IMR-90 (cell line): Measurements from ENCODE around the gene SYNPO2. TPM values are rescaled to one million over a fixed set of nuclear protein-coding genes. Genes with fewer than 3 reads are reported as not detected.

Source experiments
- ATAC-seq: fragments of 200-7000 bp; cut with Tn5 transposase; 2 replicates; pipeline ENCODE4 v1.9.1; 2020; ENCODE audit warnings: low read depth, mild to moderate bottlenecking, moderate library complexity
- BruUV-seq: library from RNA; stranded (reverse); fragments of 400-500 nt; replicated peaks from 2 replicates; lab custom pipeline; 2021; lab: Mats Ljungman, UMichigan
- CTCF ChIA-PET: fragments of 300-600 bp; formaldehyde crosslinking; extraction: SDS; loops from one replicate; lab custom pipeline; 2021; ENCODE audit warnings: antibody characterized with exemption; lab: Yijun Ruan, JAX
- POLR2A ChIA-PET: fragments of 300-600 bp; sonication (Branson Sonifier 250); formaldehyde crosslinking; loops from one replicate; lab custom pipeline; 2022; ENCODE audit warnings: antibody characterized with exemption; ENCODE audit not compliant: unreplicated experiment; lab: Charles Lee
- DNase-seq: peaks from one replicate; pipeline ENCODE4 v3.0.0; 2013
- H2AFZ ChIP-seq: replicated peaks from 2 replicates; pipeline ENCODE3; 2013; ENCODE audit warnings: low read length, mild to moderate bottlenecking; ENCODE audit not compliant: poor library complexity
- H2AK5ac ChIP-seq: 2 replicates; pipeline ENCODE4 v1.6.1; 2013; ENCODE audit warnings: low read depth, low read length, inconsistent platforms
- H2AK9ac ChIP-seq: replicated peaks from 2 replicates; pipeline ENCODE3; 2013; ENCODE audit warnings: mild to moderate bottlenecking, low read depth, low read length, moderate library complexity; ENCODE audit not compliant: poor library complexity
- H2BK120ac ChIP-seq: 2 replicates; pipeline ENCODE4 v1.6.1; 2013; ENCODE audit warnings: low read depth, low read length, inconsistent platforms
- H2BK15ac ChIP-seq: 3 replicates; pipeline ENCODE4 v1.6.1; 2013; ENCODE audit warnings: low read depth, low read length, inconsistent platforms
- H2BK20ac ChIP-seq: 2 replicates; pipeline ENCODE4 v1.6.1; 2013; ENCODE audit warnings: low read depth, mild to moderate bottlenecking, inconsistent platforms, low read length, moderate library complexity
- H2BK5ac ChIP-seq: 2 replicates; pipeline ENCODE4 v1.6.1; 2013; ENCODE audit warnings: mild to moderate bottlenecking, low read depth, low read length, inconsistent platforms; ENCODE audit not compliant: poor library complexity, severe bottlenecking
- H3K14ac ChIP-seq: replicated peaks from 2 replicates; pipeline ENCODE4 v1.6.1; 2013; ENCODE audit warnings: low read depth, low read length, inconsistent platforms
- H3K18ac ChIP-seq: 2 replicates; pipeline ENCODE4 v1.6.1; 2013; ENCODE audit warnings: low read depth, low read length, control low read depth
- H3K23ac ChIP-seq: 2 replicates; pipeline ENCODE4 v1.6.1; 2013; ENCODE audit warnings: low read depth, low read length, inconsistent platforms
- H3K27ac ChIP-seq: 2 replicates; pipeline ENCODE4 v1.5.1; 2013; ENCODE audit warnings: mild to moderate bottlenecking, control low read depth, low read length; ENCODE audit not compliant: insufficient read depth
- H3K27me3 ChIP-seq: 2 replicates; pipeline ENCODE4 v1.6.1; 2013; ENCODE audit warnings: low read length; ENCODE audit not compliant: control insufficient read depth, insufficient read depth
- H3K36me3 ChIP-seq: 2 replicates; pipeline ENCODE4 v1.6.1; 2013; ENCODE audit warnings: low read length, mixed read lengths; ENCODE audit not compliant: control insufficient read depth, insufficient read depth
- H3K4ac ChIP-seq: 2 replicates; pipeline ENCODE4 v1.6.1; 2013; ENCODE audit warnings: low read depth, low read length, inconsistent platforms
- H3K4me1 ChIP-seq: 2 replicates; pipeline ENCODE4 v1.6.1; 2013; ENCODE audit warnings: low read length, mixed read lengths; ENCODE audit not compliant: control insufficient read depth, insufficient read depth
- H3K4me2 ChIP-seq: 2 replicates; pipeline ENCODE4 v1.6.1; 2013; ENCODE audit warnings: low read depth, mild to moderate bottlenecking, control low read depth, low read length, moderate library complexity
- H3K4me3 ChIP-seq: 2 replicates; pipeline ENCODE4 v1.5.1; 2013; ENCODE audit warnings: low read depth, mild to moderate bottlenecking, control low read depth, low read length, moderate library complexity; ENCODE audit not compliant: insufficient read depth
- H3K56ac ChIP-seq: 2 replicates; pipeline ENCODE4 v1.6.1; 2013; ENCODE audit warnings: low read length, inconsistent platforms; ENCODE audit not compliant: insufficient read depth; ENCODE audit errors: extremely low read depth
- H3K79me1 ChIP-seq, 2 experiments: 2 replicates each; pipeline ENCODE4 v1.6.1; 2013; ENCODE audit warnings: low read length in 2 of 2, inconsistent platforms in 1 of 2, low read depth in 1 of 2
- H3K9ac ChIP-seq: 2 replicates; pipeline ENCODE4 v1.6.1; 2013; ENCODE audit warnings: low read depth, low read length, control low read depth
- H3K9me1 ChIP-seq: 2 replicates; pipeline ENCODE4 v1.6.1; 2013; ENCODE audit warnings: low read length, inconsistent platforms; ENCODE audit not compliant: insufficient read depth
- H3K9me3 ChIP-seq: 2 replicates; pipeline ENCODE4 v1.6.1; 2013; ENCODE audit warnings: low read length; ENCODE audit not compliant: control insufficient read depth, insufficient read depth
- H4K20me1 ChIP-seq: 2 replicates; pipeline ENCODE4 v1.6.1; 2013; ENCODE audit warnings: low read length, inconsistent platforms; ENCODE audit not compliant: insufficient read depth
- H4K5ac ChIP-seq: 2 replicates; pipeline ENCODE4 v1.6.1; 2013; ENCODE audit warnings: mild to moderate bottlenecking, low read depth, low read length, control low read depth
- H4K8ac ChIP-seq, 2 experiments: 2 replicates each; pipeline ENCODE4 v1.6.1; 2013; ENCODE audit warnings: low read depth in 2 of 2, low read length in 2 of 2, control low read depth in 1 of 2, inconsistent platforms in 1 of 2
- H4K91ac ChIP-seq: 2 replicates; pipeline ENCODE4 v1.6.1; 2013; ENCODE audit warnings: low read depth, low read length, inconsistent platforms; ENCODE audit not compliant: insufficient read depth
- BHLHE40 ChIP-seq: fragments of 150-350 bp; IDR thresholded peaks from 2 replicates; pipeline ENCODE4 v1.6.1; 2016; ENCODE audit warnings: mild to moderate bottlenecking, low read depth, low read length
- CEBPB ChIP-seq: IDR thresholded peaks from 2 replicates; pipeline ENCODE4 v1.6.1; 2012; ENCODE audit warnings: low read depth, low read length, improper control_type of control experiment
- WGBS, 2 experiments: methylation state at CpG; one replicate each; pipeline versions ENCODE4 v1.1.5 to v1.1.7; 2013; ENCODE audit warnings: missing lambda C conversion rate in 2 of 2; ENCODE audit not compliant: insufficient read length in 1 of 2; ENCODE audit errors: extremely low coverage in 2 of 2; 5-methylcytosine and 5-hydroxymethylcytosine counted together
- dilution Hi-C: fragments of 300-500 bp; cut with HindIII; formaldehyde crosslinking; loops from one replicate; pipeline ENCODE4 v1.14.3; 2018; ENCODE audit warnings: low sequenced_read_pairs; ENCODE audit not compliant: unreplicated experiment
- in situ Hi-C: fragments of 300-500 bp; cut with MboI; formaldehyde crosslinking; loops from 3 replicates; pipeline ENCODE4 v1.14.3; 2019; ENCODE audit warnings: low sequenced_read_pairs, inconsistent platforms, mixed read lengths
- intact Hi-C: fragments of 100-400 bp; cut with micrococcal nuclease; formaldehyde crosslinking; loops from 2 replicates; pipeline ENCODE4 v1.10.0; 2022
- polyA plus RNA-seq, 3 experiments: library from polyadenylated mRNA; depleted of rRNA; stranded (reverse); fragments of >200 nt; gene quantifications; 2 replicates each; pipeline ENCODE4 v1.2.3, GENCODE V29; 2012; ENCODE audit warnings: low replicate concordance in 1 of 3
- total RNA-seq: library from RNA; depleted of rRNA; stranded (reverse); fragments of >200 nt; gene quantifications from 2 replicates; pipeline ENCODE4 v1.2.3, GENCODE V29; 2012

The SYNPO2 gene
- total and polyA plus RNA-seq, 2 of the 4 experiments (the other 2 are of a cell fraction): 0.99 to 1.8 TPM

DNA sequence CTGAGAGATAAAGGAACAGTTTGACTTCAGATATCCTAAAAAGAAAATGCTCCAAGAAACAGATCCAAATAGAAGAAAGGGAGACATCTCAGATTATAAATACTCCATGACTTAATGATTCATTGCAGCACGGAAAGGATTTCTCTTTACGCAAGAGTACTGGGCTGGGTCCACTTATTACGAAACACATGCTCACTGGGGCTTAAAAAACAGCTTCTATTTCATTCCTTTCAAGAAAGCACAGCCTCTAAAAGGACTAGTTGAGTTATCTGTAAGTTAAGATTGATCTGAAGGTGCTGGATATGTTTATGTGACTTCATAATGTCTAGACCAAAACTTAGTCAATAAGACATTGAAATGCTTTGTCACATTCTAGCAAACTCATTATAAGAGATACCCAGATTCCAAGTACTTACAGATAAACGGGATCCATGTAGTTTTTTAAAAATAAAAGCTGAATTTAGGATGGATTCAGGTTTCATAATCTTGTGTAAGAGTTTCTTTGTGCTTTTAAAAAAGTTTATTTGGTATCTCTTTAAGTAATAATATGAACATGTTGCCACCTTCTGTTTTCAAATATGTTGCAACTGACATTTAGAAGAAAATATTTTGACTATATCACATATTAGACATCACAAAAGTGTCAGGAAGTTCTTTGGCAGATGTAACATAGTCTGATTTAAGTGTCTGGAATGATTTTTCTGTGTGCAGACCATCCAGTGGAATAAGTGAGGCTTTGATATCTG is 137.4 kb downstream of the SYNPO2 start:
- Histone ChIP-seq H3K56ac (peak overlapping the region; percentile 93), H3K4ac (peak overlapping the region; percentile 94), H3K4me3 (no peak overlapping the region), H3K27ac (peak overlapping the region; percentile 89), H2AK5ac (no peak overlapping the region), H3K9me1 (peaks cover 8% of the 10 kb centered on the region; the same call in 1 of the 2 replicates), H4K8ac (peak overlapping the region; percentile 92 to 95), H3K79me1 (peaks cover 0 to 7% of the 10 kb centered on the region in 2 experiments; a peak in 1 of 4 replicates), H2BK15ac (peak overlapping the region; percentile 92), H4K91ac (peak overlapping the region; percentile 98), H3K9me3 (no peaks in the 10 kb centered on the region), H2BK20ac (peak overlapping the region; percentile 96), H2BK5ac (peak overlapping the region; percentile 99), H3K27me3 (no peaks in the 10 kb centered on the region), H2BK120ac (peak overlapping the region; percentile 94), H3K23ac (peak overlapping the region; percentile 64), H3K4me1 (peaks cover 11% of the 10 kb centered on the region), H3K9ac (peak overlapping the region; percentile 64), H3K18ac (peak overlapping the region; percentile 96), H3K14ac (peak overlapping the region; percentile 92), H2AK9ac (no peak overlapping the region), H4K20me1 (no peaks in the 10 kb centered on the region), H3K36me3 (peaks cover 6% of the 10 kb centered on the region), H4K5ac (peak overlapping the region; percentile 97), H2AFZ (peak overlapping the region; percentile 38), H3K4me2 (peak overlapping the region; percentile 73)
- BruUV-seq: no TSS peak
- POLR2A ChIA-PET: interaction anchor here (0.5 to 1.2 kb wide), 2 partner anchors 9 to 597 kb away, joined by 3 to 9 read pairs; no protein-coding TSS in a partner anchor
- no CpG with 5 or more reads among the region's 4 CpGs for WGBS, 2 experiments
- ATAC-seq (peak; percentile 68), DNase-seq (peak; percentile 93)
- TF ChIP-seq CEBPB (peak; percentile 99), BHLHE40 (no peak)
- CTCF ChIA-PET: interaction anchor here (1.4 to 1.9 kb wide), 3 partner anchors 10 to 45 kb away, joined by 3 to 15 read pairs (median 3); no protein-coding TSS in a partner anchor
- dilution Hi-C loops: no loop called here
- in situ Hi-C loops: loop anchor here (5.0 kb wide), 1 partner anchor 39 kb away; no protein-coding TSS in a partner anchor
- intact Hi-C loops: loop anchor here (2.0 kb wide), 1 partner anchor 37 kb away; no protein-coding TSS in a partner anchor
